ENCODE results near the gene PROK1. TPM values are rescaled to one million over a fixed set of nuclear protein-coding genes. Genes with fewer than 3 reads are reported as not detected.

Gene PROK1
- total and polyA plus RNA-seq, 9 donors, result 39.4 to 428 (median 245) TPM

GRCh38 chr1:110454328-110454727 is 3.4 kb downstream of the PROK1 start:
- Histone ChIP-seq H3K4me1 (ENCODE audit: insufficient read depth) (peaks cover 17% of the 10 kb centered on the region), H3K9me3 (no peaks in the 10 kb centered on the region), H3K27ac (no peak overlapping the region), H3K27me3 (no peaks in the 10 kb centered on the region), H3K4me3 (no peak overlapping the region), H3K36me3 (no peaks in the 10 kb centered on the region)
- DNase-seq, result no peak
- no peak for TF ChIP-seq EP300 (IDR thresholded peaks at IDR 0.05)
- TF ChIP-seq POLR2A (IDR thresholded peaks at IDR 0.05), result no peak
- TF ChIP-seq CTCF (IDR thresholded peaks at IDR 0.05), result no peak
- intact Hi-C loops (cut with DNase I), result loop anchor here in 1 of 4 donors (10.0 kb wide), 1 partner anchor 140 kb away; no protein-coding TSS in a partner anchor
- WGBS, 3 donors, result 82 to 100% (median 94%) methylated on average over 1 of the region's 1 CpG

- H3K27me3 ChIP-seq, result no peaks in the 10 kb centered on the region
- H3K36me3 ChIP-seq, result no peaks in the 10 kb centered on the region
- H3K9me3 ChIP-seq, result no peaks in the 10 kb centered on the region
- H3K4me1 ChIP-seq (ENCODE audit: insufficient read depth), result peaks cover 17% of the 10 kb centered on the region
- no peak for TF ChIP-seq POLR2A (IDR thresholded peaks at IDR 0.05)
- TF ChIP-seq EP300 (IDR thresholded peaks at IDR 0.05), result no peak
- no peak for TF ChIP-seq CTCF (IDR thresholded peaks at IDR 0.05)
- DNase-seq, result no peak
- H3K4me3 ChIP-seq, result no peak overlapping the region
- intact Hi-C loops (cut with DNase I), result loop anchor here in 2 of 4 donors (5.0 to 10.0 kb wide), 2 partner anchors 43 to 140 kb away; no protein-coding TSS in a partner anchor
- 58 to 61% (median 60%) methylated on average over 8 of the region's 8 CpGs for WGBS, 3 donors
- no peak overlapping the region for H3K27ac ChIP-seq
Measured at GRCh38 chr1:110455151-110455550, 4.2 kb downstream of the PROK1 start.

GRCh38 chr1:110457206-110457605 is 6.3 kb downstream of the PROK1 start:
- no peaks in the 10 kb centered on the region for H3K27me3 ChIP-seq
- WGBS, 3 donors, result 65 to 69% (median 68%) methylated on average over 5 of the region's 5 CpGs
- H3K36me3 ChIP-seq, result no peaks in the 10 kb centered on the region
- no peaks in the 10 kb centered on the region for H3K9me3 ChIP-seq
- H3K27ac ChIP-seq, result peak overlapping the region; percentile 2 to 13
- TF ChIP-seq CTCF (IDR thresholded peaks at IDR 0.05) (no peak), EP300 (IDR thresholded peaks at IDR 0.05) (no peak), POLR2A (IDR thresholded peaks at IDR 0.05) (no peak)
- intact Hi-C loops (cut with DNase I), result loop anchor here in 3 of 4 donors (2.0 to 10.0 kb wide), 3 partner anchors 44 to 142 kb away; no protein-coding TSS in a partner anchor
- no peak for DNase-seq
- H3K4me1 ChIP-seq (ENCODE audit: insufficient read depth), result peaks cover 14% of the 10 kb centered on the region
- H3K4me3 ChIP-seq, result no peak overlapping the region

- 42 to 46% (median 45%) methylated on average over 11 of the region's 11 CpGs for WGBS, 3 donors
- H3K27ac ChIP-seq, result no peak overlapping the region
- intact Hi-C loops (cut with DNase I), result loop anchor here (2.0 to 10.0 kb wide), 5 partner anchors 37 to 254 kb away; partner anchors contain the start of gene RBM15 (in 1 of the 4)
- peak; percentile 78 to 90 (median 86) for DNase-seq
- no peaks in the 10 kb centered on the region for H3K9me3 ChIP-seq
- no peaks in the 10 kb centered on the region for H3K36me3 ChIP-seq
- peaks cover 5% of the 10 kb centered on the region for H3K4me1 ChIP-seq (ENCODE audit: insufficient read depth)
- TF ChIP-seq POLR2A (IDR thresholded peaks at IDR 0.05) (no peak), EP300 (IDR thresholded peaks at IDR 0.05) (no peak), CTCF (IDR thresholded peaks at IDR 0.05) (peak; percentile 89 to 97 (median 94))
- H3K27me3 ChIP-seq, result no peaks in the 10 kb centered on the region
- no peak overlapping the region for H3K4me3 ChIP-seq
Measured at GRCh38 chr1:110460253-110461220, 9.6 kb downstream of the PROK1 start.

Data from ovary (tissue), 9 donors.